ENCODE measurements around the gene AXIN1. TPM values are rescaled to one million over a fixed set of nuclear protein-coding genes. Genes with fewer than 3 reads are reported as not detected.

AXIN1 gene
- total and polyA plus RNA-seq, 2 of the 8 experiments (the other 6 are each of a cell fraction or from before 2014, with no cell fraction given): 12.5 to 41.9 TPM

- TF ChIP-seq CHD7 (IDR thresholded peaks at IDR 0.05; ENCODE audit: insufficient replicate concordance, low read length): no peak
- no peak for TF ChIP-seq RBBP5 (IDR thresholded peaks at IDR 0.05; ENCODE audit: borderline replicate concordance, low read depth, low read length)
- no peak for TF ChIP-seq SRF (IDR thresholded peaks at IDR 0.05; ENCODE audit: low read depth, low read length)
- no peak for TF ChIP-seq TAF7 (optimal IDR thresholded peaks at IDR 0.05; ENCODE audit: borderline replicate concordance, low read depth, low read length)
- TF ChIP-seq KDM5A (IDR thresholded peaks at IDR 0.05; ENCODE audit: low read length): no peak
- TF ChIP-seq ZNF274 (IDR thresholded peaks at IDR 0.05; ENCODE audit: borderline replicate concordance, extremely low read depth, low read length): no peak
- TF ChIP-seq SP4 (IDR thresholded peaks at IDR 0.05; ENCODE audit: low read length): no peak
Observed at GRCh38 chr16:283033-283805, 69.3 kb downstream of the AXIN1 start, which contains the start of gene PDIA2 (continued).
